Activated naive CD8-positive, alpha-beta T cell treated with anti-CD3 and anti-CD28 coated beads, Interleukin-2, amount 50 U/mL, for 16 hours (primary cell): ENCODE measurements around the gene SLC25A48.

Experiments
- DNase-seq: peaks from one replicate; pipeline ENCODE4 v3.0.0-alpha.2; 2020; ENCODE audit warnings: low read depth, low spot score

The SLC25A48 gene

GRCh38 chr5:135834639-135835529 lies at the start of gene SLC25A48:
Gene SLC25A48 (plus strand): TSS chr5:135834663. CDS start chr5:135834848, 185 bp downstream.
- DNase-seq: no peak

GRCh38 chr5:135800656-135801055 lies 33.8 kb upstream of the SLC25A48 start:
- DNase-seq: no peak

- DNase-seq: no peak
Observed at GRCh38 chr5:135810188-135810943, 24.1 kb upstream of the SLC25A48 start.

GRCh38 chr5:135811007-135811406 lies 23.5 kb upstream of the SLC25A48 start:
- DNase-seq: no peak

GRCh38 chr5:135813758-135814157 lies 20.7 kb upstream of the SLC25A48 start:
- no peak for DNase-seq

GRCh38 chr5:135814316-135814715 lies 20.1 kb upstream of the SLC25A48 start:
- DNase-seq: no peak

GRCh38 chr5:135814812-135815211 lies 19.7 kb upstream of the SLC25A48 start:
- DNase-seq: no peak

- DNase-seq: no peak
Observed at GRCh38 chr5:135821061-135821801, 13.2 kb upstream of the SLC25A48 start.

- no peak for DNase-seq
Observed at GRCh38 chr5:135821802-135822201, 12.7 kb upstream of the SLC25A48 start.

- no peak for DNase-seq
Observed at GRCh38 chr5:135822286-135822685, 12.2 kb upstream of the SLC25A48 start.

- no peak for DNase-seq
Observed at GRCh38 chr5:135822959-135823358, 11.5 kb upstream of the SLC25A48 start.

GRCh38 chr5:135823881-135824280 lies 10.6 kb upstream of the SLC25A48 start:
- no peak for DNase-seq

- DNase-seq: no peak
Observed at GRCh38 chr5:135824541-135825041, 9.9 kb upstream of the SLC25A48 start.

GRCh38 chr5:135825373-135826220 lies 8.9 kb upstream of the SLC25A48 start:
- DNase-seq: no peak

GRCh38 chr5:135826221-135826525 lies 8.3 kb upstream of the SLC25A48 start:
- no peak for DNase-seq

- no peak for DNase-seq
Observed at GRCh38 chr5:135826994-135827671, 7.3 kb upstream of the SLC25A48 start.

GRCh38 chr5:135827965-135828781 lies 6.3 kb upstream of the SLC25A48 start:
- no peak for DNase-seq

GRCh38 chr5:135828782-135829127 lies 5.7 kb upstream of the SLC25A48 start:
- DNase-seq: no peak

- no peak for DNase-seq
Observed at GRCh38 chr5:135829179-135829578, 5.3 kb upstream of the SLC25A48 start.
